Ovary (tissue), 9 donors: ENCODE data around the gene ZNF92. TPM values are rescaled to one million over a fixed set of nuclear protein-coding genes. Genes with fewer than 3 reads are reported as not detected.
"Not testable (repeated sequence)": the region's sequence is repeated elsewhere in the genome, so short reads cannot be mapped to it uniquely, and the experiment has no call there.

Source experiments
- DNase-seq, 5 donors: peaks; one replicate each; pipeline ENCODE4 v3.0.0-alpha.2; 2019 to 2020
- H3K27ac ChIP-seq, 2 donors: fragments of 200-600 bp; one replicate each; pipeline versions ENCODE4 v1.5.1 to v1.8.0; 2019 to 2022
- H3K27me3 ChIP-seq: fragments of 200-600 bp; one replicate; pipeline ENCODE4 v1.8.0; 2022
- H3K36me3 ChIP-seq: fragments of 200-600 bp; sonication (generic); one replicate; pipeline ENCODE4 v1.5.1; 2019
- H3K4me1 ChIP-seq: one replicate; pipeline ENCODE4 v1.8.1; 2013; ENCODE audit warnings: mild to moderate bottlenecking, moderate library complexity; ENCODE audit not compliant: insufficient read depth
- H3K4me3 ChIP-seq: fragments of 200-600 bp; sonication (generic); one replicate; pipeline ENCODE4 v1.5.1; 2017
- H3K9me3 ChIP-seq, 2 donors: fragments of 200-600 bp in 1 of 2; sonication (generic) in 1 of 2; one replicate each; pipeline versions ENCODE4 v1.5.1 to v1.8.1; 2013 to 2019; ENCODE audit warnings: mild to moderate bottlenecking in 1 of 2, moderate library complexity in 1 of 2
- EP300 ChIP-seq: sonication (generic); formaldehyde crosslinking; IDR thresholded peaks from one replicate; pipeline ENCODE4 v1.6.1; 2017; ENCODE audit warnings: antibody characterized with exemption
- POLR2A ChIP-seq: fragments of 450-650 bp; IDR thresholded peaks from one replicate; pipeline ENCODE4 v1.6.1; 2017; ENCODE audit warnings: antibody characterized with exemption, mild to moderate bottlenecking, moderate library complexity
- WGBS, 3 donors: extraction: QIAGEN DNeasy Blood & Tissue Kit in 1 of 3; methylation state at CpG; one replicate each; pipeline versions ENCODE4 v1.1.5 to v1.1.7; 2013 to 2017; 5-methylcytosine and 5-hydroxymethylcytosine counted together
- intact Hi-C, 4 donors: fragments of 100-400 bp; cut with DNase I; formaldehyde crosslinking; loops; one replicate each; pipeline versions ENCODE4 v1.11.0 to v1.15.1; 2022 to 2023
- polyA plus RNA-seq, 2 donors: library from polyadenylated mRNA; stranded (reverse); fragments of 200-250 nt in 1 of 2; fragments of 350-450 nt in 1 of 2; fragmentation: Illumina TruSeq in 1 of 2; extraction: RNeasy Lipid Tissue Mini Kit (QIAGEN cat#74804) in 1 of 2; gene quantifications; one replicate each; pipeline ENCODE4 v1.2.3, GENCODE V29; 2013 to 2014
- total RNA-seq, 7 donors: library from RNA; depleted of rRNA in 2 of 7; stranded (reverse); fragments of >200 nt in 2 of 7; fragmentation: NEBNext Ultra II Directional in 3 of 7; extraction: Animal tissue kit (Norgen Biotek cat#: 25700) in 3 of 7; gene quantifications; one replicate each; pipeline versions ENCODE4 v1.1.0 to v1.2.4, GENCODE V29; 2016 to 2023
- TF ChIP-seq, protein P1 (sequence below), 3 donors: fragments of 450-650 bp in 2 of 3; fragments of 200-600 bp in 1 of 3; IDR thresholded peaks; one replicate each; pipeline versions ENCODE4 v1.5.1 to v1.8.0; 2016 to 2022; ENCODE audit warnings: antibody characterized with exemption in 3 of 3, mild to moderate bottlenecking in 1 of 3
- donor health status: DM: no; HTN: no; CAD: no; lungs with moderate emphysema.
- donor health status: DM: no; HTN: no; CAD: no.
- donor health status: Bipolar disorder and iron deficiency.
- donor health status: DM: yes; HTN: yes; CAD: no.
- donor health status: DM: no; HTN: no; CAD: no.
- donor health status: DM: yes; HTN: yes; CAD: no.

ZNF92 gene
- total and polyA plus RNA-seq, 9 donors, result 4.8 to 12.6 (median 7.6) TPM

DNA sequence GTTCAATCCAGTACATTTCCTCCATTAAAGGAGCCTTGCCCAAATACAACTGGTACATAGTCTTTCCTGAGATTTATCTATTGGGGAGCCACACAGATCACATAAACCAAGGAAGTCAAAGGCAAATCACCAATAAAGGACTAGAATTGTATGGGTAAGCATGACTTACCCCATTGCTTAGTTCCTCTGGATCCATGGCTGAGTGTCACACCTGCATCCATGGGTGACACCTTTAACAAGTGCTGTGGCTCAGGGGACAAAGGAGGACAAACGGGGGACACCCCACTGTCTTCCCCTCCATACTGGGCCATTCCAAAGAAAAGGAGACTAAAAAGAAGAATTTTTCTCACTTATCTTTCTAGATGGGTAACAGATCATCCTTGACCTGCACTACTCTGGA lies 30.4 kb downstream of the ZNF92 start:
- Histone ChIP-seq H3K27me3 (no peaks in the 10 kb centered on the region), H3K27ac (no peak overlapping the region), H3K4me3 (no peak overlapping the region), H3K4me1 (no peaks in the 10 kb centered on the region), H3K9me3 (peaks cover 0 to 14% of the 10 kb centered on the region in 2 donors), H3K36me3 (no peaks in the 10 kb centered on the region)
- no peak for DNase-seq
- TF ChIP-seq, protein P1, sequence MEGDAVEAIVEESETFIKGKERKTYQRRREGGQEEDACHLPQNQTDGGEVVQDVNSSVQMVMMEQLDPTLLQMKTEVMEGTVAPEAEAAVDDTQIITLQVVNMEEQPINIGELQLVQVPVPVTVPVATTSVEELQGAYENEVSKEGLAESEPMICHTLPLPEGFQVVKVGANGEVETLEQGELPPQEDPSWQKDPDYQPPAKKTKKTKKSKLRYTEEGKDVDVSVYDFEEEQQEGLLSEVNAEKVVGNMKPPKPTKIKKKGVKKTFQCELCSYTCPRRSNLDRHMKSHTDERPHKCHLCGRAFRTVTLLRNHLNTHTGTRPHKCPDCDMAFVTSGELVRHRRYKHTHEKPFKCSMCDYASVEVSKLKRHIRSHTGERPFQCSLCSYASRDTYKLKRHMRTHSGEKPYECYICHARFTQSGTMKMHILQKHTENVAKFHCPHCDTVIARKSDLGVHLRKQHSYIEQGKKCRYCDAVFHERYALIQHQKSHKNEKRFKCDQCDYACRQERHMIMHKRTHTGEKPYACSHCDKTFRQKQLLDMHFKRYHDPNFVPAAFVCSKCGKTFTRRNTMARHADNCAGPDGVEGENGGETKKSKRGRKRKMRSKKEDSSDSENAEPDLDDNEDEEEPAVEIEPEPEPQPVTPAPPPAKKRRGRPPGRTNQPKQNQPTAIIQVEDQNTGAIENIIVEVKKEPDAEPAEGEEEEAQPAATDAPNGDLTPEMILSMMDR (IDR thresholded peaks at IDR 0.05), result no peak
- no peak for TF ChIP-seq POLR2A
- TF ChIP-seq EP300, result no peak
- WGBS, 3 donors, result 60 to 97% (median 65%) methylated on average over 1 of the region's 1 CpG
- intact Hi-C loops, result no loop called here

DNA sequence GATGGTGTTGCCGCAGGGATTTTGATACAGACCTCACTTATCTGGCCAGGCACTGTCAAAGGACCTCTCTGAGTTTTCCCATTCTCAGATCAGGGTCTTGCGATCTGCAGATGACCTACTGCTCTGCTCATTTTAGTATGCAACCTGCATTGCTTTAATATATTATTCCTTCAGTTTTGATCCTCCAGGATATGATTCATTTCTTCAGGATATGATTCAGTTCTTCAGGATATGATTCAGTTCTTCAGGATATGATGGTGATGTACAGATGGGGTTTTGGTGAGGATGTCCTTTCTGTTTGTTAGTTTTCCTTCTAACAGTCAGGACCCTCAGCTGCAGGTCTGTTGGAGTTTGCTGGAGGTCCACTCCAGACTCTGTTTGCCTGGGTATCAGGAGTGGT lies 33.1 kb downstream of the ZNF92 start:
- intact Hi-C loops, H3K36me3 ChIP-seq, H3K4me1 ChIP-seq, H3K27me3 ChIP-seq, H3K27ac ChIP-seq, DNase-seq, H3K4me3 ChIP-seq: not testable (repeated sequence)
- WGBS, 3 donors, result 95 to 98% (median 96%) methylated on average over 2 of the region's 2 CpGs
- peaks cover 0 to 14% of the 10 kb centered on the region in 2 donors for H3K9me3 ChIP-seq

DNA sequence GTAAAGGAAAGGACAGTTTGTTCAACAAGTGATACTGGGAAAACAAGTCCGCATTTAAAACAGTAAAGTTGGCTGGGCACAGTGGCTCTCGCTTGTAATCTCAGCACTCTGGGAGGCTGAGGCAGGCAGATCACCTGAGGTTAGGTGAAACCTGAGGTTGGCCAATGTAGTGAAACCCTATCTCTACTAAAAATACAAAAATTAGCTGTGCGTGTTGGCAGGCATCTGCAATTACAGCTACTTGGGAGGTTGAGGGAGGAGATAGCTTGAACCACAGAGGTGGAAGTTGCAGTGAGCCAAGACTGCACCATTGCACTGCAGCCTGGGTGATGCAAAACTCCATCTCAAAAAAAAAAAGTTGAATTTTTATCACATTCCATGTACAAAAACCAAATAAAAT lies 35.7 kb downstream of the ZNF92 start:
- DNase-seq, result no peak
- H3K9me3 ChIP-seq, result peaks cover 0 to 11% of the 10 kb centered on the region in 2 donors
- H3K27me3 ChIP-seq, result no peaks in the 10 kb centered on the region
- WGBS, 3 donors, result 86 to 89% (median 87%) methylated on average over 3 of the region's 3 CpGs
- no peaks in the 10 kb centered on the region for H3K4me1 ChIP-seq
- TF ChIP-seq POLR2A, result no peak
- TF ChIP-seq EP300, result no peak
- TF ChIP-seq, protein P1 (IDR thresholded peaks at IDR 0.05), result no peak
- no peak overlapping the region for H3K4me3 ChIP-seq
- no peaks in the 10 kb centered on the region for H3K36me3 ChIP-seq
- intact Hi-C loops, result no loop called here
- no peak overlapping the region for H3K27ac ChIP-seq

DNA sequence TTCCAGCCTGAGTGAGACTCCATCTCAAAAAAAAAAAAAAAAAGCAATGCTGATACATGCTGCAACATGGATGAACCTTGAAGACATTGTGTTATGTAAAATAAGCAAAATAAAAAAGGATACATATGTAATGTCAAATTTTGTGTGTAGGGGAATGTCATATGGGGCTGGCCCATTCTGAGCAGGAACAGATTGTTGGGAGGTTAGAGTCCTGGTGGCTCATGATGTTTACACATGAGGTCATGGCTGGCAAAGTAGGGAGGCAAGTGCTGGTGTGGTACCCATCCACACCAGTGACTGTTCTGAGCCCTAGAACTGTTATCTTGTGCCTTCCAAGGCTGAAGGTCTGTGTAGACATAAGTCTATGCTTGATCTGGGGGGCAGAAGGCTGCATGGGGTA lies 37.6 kb downstream of the ZNF92 start:
- Histone ChIP-seq H3K27me3 (no peaks in the 10 kb centered on the region), H3K27ac (no peak overlapping the region), H3K4me3 (no peak overlapping the region), H3K4me1 (no peaks in the 10 kb centered on the region), H3K9me3 (no peaks in the 10 kb centered on the region), H3K36me3 (no peaks in the 10 kb centered on the region)
- DNase-seq, result no peak
- TF ChIP-seq EP300 (no peak), POLR2A (no peak)
- intact Hi-C loops, result no loop called here

DNA sequence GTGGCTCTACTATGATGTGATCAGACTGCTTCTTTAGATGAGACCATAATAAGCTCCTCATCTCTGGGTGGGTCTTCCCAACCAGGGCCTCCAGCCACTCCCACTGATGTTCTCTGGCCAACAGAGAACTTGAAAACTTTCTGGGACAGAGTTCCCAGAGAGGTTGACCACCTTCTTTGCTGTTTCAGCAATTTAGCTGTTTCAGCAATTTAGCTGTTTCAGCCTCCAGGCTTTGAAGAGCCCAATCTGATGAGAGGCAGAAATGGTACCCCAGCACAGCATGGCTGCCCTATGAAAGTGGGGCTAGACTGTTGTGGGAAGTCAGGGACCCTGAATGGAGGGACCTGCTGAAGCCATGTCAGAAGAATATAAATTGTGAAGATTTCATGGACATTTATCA lies 49.0 kb downstream of the ZNF92 start:
- Histone ChIP-seq H3K36me3 (no peaks in the 10 kb centered on the region), H3K4me1 (no peaks in the 10 kb centered on the region), H3K4me3 (no peak overlapping the region), H3K27me3 (no peaks in the 10 kb centered on the region), H3K27ac (no peak overlapping the region), H3K9me3 (no peaks in the 10 kb centered on the region)
- intact Hi-C loops, result no loop called here
- TF ChIP-seq POLR2A, result no peak
- no peak for TF ChIP-seq EP300
- TF ChIP-seq, protein P1 (IDR thresholded peaks at IDR 0.05), result no peak
- DNase-seq, result no peak

DNA sequence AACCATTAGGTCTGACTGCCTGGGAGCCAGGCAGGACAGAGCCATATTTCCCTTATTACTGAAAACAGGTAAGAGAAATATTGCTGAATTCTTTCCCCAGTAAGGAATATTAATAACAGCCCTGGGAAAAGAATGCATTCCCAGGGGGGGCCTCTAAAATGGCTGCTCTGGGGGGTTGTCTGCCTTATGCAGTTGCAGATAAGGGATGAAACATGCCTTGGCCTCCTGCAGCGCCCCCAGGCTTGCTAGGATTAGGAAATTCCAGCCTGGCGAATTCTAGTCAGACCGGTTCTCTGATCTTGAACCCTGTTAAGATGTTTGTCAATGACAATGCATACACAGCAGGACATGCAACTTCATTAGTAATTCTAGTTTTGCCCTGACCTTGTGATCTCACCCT lies 49.6 kb downstream of the ZNF92 start:
- DNase-seq, H3K4me1 ChIP-seq, H3K27me3 ChIP-seq, H3K36me3 ChIP-seq, H3K4me3 ChIP-seq, H3K9me3 ChIP-seq, H3K27ac ChIP-seq, intact Hi-C loops: not testable (repeated sequence)
- 81 to 87% (median 83%) methylated on average over 3 of the region's 3 CpGs for WGBS, 3 donors
